Measurements from ENCODE around the gene TTYH2.

Gene TTYH2

GRCh38 chr17:74216505-74216904 lies 3.1 kb downstream of the TTYH2 start:
- FAIRE-seq, result no peak

- no peak for FAIRE-seq
Measured at GRCh38 chr17:74217037-74217730, 3.8 kb downstream of the TTYH2 start.

- FAIRE-seq, result no peak
Measured at GRCh38 chr17:74217888-74218287, 4.5 kb downstream of the TTYH2 start.

GRCh38 chr17:74218436-74218835 lies 5.1 kb downstream of the TTYH2 start:
- no peak for FAIRE-seq

DNA sequence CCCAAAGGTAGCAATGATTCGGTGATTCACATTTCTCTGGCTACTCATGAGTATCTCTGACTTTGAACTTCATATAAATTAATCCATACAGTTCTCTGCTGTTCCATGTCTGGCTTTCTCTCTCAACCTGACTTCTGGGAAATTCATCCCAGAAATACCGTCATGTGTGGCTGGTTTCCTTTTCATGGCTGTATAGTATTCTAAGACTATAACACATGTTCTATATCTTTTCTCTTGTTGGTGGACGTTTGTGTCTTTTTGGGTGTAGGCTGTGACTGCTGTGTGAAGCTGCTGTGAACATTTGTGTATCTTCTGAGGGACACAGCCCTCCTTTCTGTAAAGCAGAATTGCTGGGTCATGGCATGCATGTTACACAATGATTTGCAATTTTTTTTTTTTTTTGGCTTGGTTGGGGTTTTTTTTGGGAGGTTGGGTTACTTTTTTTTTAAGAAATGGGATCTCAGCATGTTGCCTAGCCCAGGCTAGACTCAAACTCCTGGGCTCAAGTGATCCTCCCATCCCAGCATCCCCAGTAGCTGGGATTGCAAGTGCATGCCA lies 6.3 kb downstream of the TTYH2 start:
- no peak for FAIRE-seq

- no peak for FAIRE-seq
Measured at GRCh38 chr17:74220219-74220618, 6.8 kb downstream of the TTYH2 start.

DNA sequence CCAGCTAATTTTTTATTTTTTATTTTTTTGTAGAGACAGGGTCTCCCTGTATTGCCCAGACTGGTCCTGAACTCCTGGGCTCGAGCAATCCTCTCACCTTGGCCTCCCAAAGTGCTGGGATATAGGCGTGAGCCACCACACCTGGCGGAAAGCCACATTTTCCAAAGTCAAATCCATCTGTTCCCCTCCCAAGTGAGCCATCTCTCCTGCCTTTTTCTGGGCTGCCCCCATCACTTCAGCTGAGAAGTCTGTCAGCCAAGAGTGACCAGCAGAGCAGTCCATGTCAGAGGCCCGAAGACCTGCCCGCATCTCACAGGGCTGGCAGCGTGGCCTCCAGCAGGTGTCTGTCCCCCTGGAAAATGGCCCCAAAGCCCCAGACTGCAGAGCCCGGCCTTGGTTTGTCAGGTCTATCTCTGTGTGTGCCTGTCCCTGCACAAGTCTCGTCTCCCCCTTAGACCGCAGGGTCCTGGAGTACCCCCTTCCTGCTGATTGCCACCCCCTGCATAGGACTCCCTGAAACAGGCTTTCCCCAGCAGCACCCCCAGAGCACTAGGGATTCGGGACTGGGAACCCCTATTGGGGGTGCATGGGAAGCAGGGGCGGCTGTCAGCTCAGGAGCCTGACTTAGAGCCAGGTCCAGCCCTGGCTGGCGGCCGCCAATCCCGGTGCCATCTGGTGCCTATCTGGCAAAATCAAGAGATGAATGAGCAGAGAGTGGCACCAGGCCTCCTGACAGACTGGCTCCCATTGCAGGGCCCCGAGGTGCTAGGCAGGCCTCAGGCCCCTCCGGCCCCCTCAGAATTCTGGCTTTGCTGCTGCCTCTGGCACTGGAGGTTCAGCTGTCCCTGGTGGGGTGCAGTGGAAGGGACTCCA lies 7.8 kb downstream of the TTYH2 start:
- FAIRE-seq, result no peak

DNA sequence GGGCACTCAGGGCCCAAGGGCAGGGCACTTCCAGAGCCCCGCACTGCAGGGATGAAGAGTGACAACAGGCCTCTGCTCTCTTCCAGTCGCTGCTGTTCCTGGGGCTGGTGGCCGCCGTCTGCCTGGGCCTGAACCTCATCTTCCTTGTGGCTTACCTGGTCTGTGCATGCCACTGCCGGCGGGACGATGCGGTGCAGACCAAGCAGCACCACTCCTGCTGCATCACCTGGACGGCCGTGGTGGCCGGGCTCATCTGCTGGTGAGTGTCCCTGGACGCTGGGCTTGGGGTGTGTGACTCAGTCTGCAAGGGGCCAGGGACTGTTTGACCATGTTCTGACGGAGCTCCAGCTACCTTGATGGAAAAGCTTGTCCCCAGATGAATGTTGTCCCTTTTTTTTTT lies 9.0 kb downstream of the TTYH2 start:
- FAIRE-seq, result no peak

DNA sequence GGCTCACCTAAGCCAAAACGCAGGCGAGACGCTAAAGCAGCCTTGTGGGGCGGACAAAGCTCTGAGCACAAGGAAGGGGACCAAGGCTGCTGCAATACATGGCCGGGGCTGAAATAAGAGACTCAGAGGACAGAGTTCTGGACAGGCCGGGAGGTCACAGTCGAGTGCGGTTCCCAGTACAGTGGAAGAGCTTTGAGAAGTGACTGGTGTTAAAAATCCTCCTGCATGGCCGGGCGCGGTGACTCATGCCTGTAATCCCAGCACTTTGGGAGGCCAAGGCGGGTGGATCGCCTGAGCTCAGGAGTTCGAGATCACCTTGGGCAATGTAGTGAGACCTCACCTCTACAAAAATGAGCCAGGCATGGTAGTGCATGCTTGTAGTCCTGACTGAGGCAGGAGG lies 10.5 kb downstream of the TTYH2 start:
- no peak for FAIRE-seq

DNA sequence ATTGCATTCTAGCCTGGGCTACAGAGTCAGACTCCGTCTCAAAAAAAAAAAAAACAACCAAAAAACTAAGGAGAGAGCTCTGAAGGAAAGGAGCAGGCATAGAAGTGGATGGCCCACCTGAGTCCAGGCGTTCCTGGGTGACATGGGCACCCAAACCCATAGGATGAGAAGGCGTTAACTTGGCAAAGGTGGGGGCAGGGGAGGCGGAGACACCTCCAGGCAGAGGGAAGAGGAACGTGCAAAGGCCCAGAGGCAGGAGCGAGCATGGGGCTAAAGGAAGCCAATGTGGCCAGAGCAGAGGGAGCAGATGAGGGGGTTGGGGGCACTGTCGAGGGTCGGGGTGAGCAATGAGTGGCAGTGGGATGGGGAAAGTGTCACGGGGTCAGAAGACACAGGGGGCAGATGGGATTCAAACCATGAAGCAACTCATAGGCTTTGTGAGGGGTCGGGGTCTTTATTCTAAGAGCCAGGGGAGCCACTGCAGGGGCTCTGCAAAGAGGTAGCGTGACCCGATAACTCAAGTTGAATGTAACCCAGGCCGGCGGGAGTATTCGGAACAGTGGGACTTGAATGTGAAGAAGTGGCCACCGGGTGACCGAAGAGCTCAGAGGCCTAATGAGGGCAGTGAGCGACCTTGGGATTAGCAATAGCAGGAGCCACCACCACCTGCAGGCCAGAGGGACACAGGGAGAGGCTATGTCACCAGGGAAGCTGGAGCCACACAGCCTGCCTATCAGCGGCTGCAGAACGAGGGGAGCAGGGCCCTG lies 11.8 kb downstream of the TTYH2 start:
- no peak for FAIRE-seq

- no peak for FAIRE-seq
Measured at GRCh38 chr17:74226252-74226651, 12.9 kb downstream of the TTYH2 start.

DNA sequence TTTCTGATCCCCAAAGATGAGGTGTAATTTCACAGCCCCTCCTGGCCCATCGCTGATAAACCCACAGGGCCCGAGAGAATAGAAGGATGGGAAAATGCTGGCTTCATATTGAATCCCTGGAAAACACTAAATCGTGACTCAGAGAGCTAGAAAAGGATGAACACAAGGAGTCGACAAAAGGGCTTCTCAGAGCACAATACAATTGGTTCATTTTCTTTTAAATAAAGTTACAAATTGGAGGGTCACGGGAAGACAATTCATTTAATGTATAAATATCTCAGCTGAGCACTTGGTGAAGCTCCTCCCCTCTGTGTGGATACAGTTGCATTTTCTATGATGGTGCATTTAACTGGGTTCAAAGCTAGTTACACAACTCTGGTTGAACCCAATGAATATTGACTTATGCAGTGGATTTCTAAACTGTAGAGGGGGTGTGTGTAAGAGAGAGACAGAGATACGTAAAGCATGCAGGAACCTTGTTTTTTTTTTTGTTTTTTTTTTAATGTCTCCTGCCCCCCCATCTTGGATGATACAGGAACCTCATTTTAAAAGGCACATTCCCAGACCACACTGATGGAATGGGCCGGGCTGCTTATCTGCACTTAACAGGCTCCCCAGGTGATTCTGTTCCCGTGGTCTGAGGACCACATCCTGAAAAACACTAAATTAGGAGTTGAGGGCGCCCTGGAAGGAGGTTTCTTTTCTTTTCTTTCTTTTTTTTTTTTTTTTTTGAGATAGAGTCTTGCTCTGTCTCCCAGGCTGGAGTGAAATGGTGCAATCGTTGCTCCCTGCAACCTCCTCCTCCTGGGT lies 14.1 kb downstream of the TTYH2 start:
- no peak for FAIRE-seq

- FAIRE-seq, result no peak
Measured at GRCh38 chr17:74228306-74228978, 15.1 kb downstream of the TTYH2 start.

- no peak for FAIRE-seq
Measured at GRCh38 chr17:74230896-74231295, 17.5 kb downstream of the TTYH2 start.

DNA sequence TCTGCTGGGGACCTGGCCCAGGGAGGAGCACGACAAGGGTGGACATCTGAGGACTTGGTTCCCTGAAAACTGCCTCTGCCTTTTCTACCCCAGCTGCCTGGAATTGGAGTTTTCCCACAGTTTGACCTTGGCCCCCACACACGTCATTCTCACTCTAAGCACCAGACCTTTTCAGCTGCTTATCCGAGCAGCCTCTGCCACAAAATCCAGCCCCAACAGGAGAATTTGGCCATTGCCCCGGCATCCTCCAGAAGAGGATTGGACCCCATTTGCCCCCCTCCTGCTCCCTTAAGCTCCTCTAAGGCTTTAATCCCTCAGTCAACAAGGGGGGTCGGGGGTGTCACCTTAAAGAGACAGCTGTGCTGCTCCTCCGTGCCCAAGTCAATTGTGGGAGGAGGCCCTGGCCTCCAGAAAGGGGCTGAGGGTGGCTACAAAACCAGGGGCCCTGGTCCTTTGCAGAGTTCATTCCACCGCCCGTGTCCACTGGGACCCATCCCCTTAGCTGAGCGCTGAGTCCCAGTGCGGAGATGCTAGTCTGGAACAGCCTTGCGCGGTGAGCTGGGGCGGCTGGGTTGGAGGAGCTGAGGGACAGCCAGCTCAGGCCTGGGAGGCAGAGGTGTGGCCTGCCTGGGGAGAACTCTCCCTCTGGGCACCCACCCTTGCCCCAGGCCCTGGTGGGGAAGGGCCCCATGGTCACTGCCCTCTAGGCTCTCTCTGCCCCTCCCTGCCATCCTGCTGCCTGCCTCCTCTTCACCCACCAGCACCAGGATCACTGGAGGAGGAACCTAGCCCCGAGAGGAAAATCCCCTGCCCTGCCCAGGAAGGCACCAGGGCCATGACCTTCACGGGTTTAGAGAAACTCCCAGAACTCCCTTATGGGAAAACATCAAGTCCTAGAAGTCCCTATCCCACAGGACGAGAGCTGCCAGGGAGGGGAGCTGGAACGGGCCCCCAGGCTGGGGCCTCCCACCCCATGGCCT lies 18.8 kb downstream of the TTYH2 start:
- no peak for FAIRE-seq

DNA sequence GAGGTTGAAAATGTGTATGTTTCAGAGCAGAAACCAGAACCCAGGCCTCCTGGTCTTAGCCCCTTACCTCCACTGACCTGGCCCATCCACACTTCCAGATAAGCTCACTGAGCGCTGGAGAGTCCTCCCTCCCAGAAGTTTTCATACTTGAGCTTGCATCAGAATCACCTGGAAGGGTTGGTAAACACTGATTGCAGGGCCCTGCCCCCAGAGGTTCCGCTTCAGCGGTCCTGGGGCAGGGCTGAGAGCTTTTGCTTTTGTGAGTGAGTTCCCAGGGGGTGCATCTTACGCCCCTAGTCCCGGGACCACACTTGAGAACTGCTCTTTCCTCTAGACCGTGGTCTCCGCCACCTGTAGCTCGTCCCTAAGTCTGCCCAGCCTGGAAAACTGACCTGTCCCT lies 20.6 kb downstream of the TTYH2 start:
- FAIRE-seq, result no peak

DNA sequence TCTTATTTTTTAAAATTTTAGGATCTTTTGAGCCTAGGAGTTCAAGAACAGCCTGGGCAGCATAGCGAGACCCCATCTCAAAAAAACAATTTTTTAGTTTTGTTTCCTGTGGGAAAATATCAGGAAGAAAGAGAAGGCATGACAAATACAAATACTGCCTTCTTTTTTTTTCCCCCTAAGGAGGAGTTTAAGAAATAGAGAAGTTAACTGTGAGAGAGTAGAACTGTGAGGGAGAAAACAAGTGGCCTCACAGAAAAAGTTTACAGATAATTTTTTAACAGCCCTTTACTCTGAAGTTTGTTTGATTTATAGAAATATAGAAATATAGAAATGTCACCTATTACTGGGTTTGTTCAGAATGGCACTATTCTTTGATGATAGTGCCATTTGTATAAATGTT lies 21.1 kb downstream of the TTYH2 start:
- no peak for FAIRE-seq

GRCh38 chr17:74235040-74235581 lies 21.7 kb downstream of the TTYH2 start:
- no peak for FAIRE-seq

DNA sequence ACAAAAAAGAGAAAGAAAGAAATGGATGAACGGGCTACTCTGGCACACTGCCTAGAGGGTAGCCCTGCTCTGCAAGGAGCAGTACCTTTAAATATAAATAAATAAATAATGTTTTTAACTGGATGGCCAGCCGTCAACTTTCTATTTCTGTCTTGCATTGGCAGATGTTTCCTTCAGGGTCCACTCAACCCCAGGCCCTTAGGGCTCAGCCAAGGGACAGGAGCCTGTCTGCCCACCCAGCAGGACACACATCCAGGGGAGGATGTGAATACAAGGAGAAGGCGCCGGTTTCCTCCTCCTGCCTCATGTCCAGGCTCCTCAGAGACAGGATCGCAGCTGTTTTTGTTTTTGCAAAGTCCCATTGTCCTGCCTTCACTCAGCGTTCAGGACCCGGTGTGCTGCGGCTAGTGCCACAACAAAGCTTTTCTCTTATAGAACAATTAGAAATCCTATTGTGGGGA lies 22.6 kb downstream of the TTYH2 start:
- FAIRE-seq, result no peak

- FAIRE-seq, result no peak
Measured at GRCh38 chr17:74237321-74237720, 23.9 kb downstream of the TTYH2 start.

All from endometrium (tissue), 2 donors.